Vagina (tissue), 2 donors: ENCODE measurements around the gene TSHZ3.

Experiments used
- POLR2A ChIP-seq, 2 donors: fragments of 450-650 bp; IDR thresholded peaks; one replicate each; pipeline ENCODE4 v1.6.1; 2017; ENCODE audit warnings: antibody characterized with exemption in 2 of 2, mild to moderate bottlenecking in 2 of 2, moderate library complexity in 2 of 2
- POLR2AphosphoS5 ChIP-seq, 2 donors: sonication (generic); formaldehyde crosslinking; IDR thresholded peaks; one replicate each; pipeline ENCODE4 v1.9.0; 2017; ENCODE audit warnings: antibody characterized with exemption in 2 of 2, mild to moderate bottlenecking in 2 of 2, low read depth in 1 of 2; ENCODE audit not compliant: insufficient read depth in 1 of 2
- TF ChIP-seq, protein P1 (sequence below), 3 experiments: fragments of 450-650 bp in 2 of 3; fragments of 200-600 bp in 1 of 3; sonication (generic) in 1 of 3; IDR thresholded peaks; one replicate each; pipeline ENCODE4 v1.5.1; 2017 to 2019; ENCODE audit warnings: antibody characterized with exemption in 3 of 3, mild to moderate bottlenecking in 2 of 3, moderate library complexity in 2 of 3

DNA sequence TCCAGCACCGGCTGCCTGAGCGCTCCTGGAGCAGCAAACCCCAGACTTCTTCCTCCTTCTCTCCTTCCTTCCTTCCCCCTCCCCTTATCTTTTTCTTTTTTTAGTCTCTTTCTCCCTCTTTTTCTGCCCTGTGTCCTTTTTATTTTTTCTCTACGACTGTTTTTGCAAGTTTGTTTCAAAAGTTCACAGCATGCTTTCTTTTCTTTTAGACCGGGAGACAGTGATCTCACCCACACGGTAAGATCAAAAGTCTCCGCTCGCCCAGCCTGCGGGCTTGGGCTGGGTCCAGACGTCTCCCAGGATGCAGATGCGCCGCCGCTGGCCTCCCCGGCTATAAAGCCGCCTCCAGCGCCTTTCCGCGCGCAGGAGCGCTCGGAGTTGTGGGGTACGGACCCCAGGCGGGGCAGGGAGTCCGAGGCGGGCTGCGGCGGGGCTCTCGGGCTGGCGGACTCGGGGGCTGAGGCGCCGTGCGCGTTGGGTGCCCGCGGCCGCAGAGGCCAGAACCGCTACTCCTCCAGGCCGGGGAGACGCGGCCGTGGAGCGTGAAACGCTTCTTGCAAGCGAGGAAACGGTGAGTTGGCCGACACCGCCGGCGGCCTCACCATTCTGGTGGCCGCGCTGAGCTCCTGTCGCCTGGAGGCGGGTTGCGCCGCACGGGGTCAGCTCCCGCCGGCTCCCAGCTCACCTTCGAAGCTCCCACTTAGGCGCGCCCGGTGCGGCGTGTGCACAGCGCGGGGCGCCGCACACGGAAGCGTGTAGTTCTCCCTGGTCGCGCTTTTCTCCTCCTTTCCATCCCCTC lies 2.0 kb upstream of the TSHZ3 start:
- TF ChIP-seq, protein P1, sequence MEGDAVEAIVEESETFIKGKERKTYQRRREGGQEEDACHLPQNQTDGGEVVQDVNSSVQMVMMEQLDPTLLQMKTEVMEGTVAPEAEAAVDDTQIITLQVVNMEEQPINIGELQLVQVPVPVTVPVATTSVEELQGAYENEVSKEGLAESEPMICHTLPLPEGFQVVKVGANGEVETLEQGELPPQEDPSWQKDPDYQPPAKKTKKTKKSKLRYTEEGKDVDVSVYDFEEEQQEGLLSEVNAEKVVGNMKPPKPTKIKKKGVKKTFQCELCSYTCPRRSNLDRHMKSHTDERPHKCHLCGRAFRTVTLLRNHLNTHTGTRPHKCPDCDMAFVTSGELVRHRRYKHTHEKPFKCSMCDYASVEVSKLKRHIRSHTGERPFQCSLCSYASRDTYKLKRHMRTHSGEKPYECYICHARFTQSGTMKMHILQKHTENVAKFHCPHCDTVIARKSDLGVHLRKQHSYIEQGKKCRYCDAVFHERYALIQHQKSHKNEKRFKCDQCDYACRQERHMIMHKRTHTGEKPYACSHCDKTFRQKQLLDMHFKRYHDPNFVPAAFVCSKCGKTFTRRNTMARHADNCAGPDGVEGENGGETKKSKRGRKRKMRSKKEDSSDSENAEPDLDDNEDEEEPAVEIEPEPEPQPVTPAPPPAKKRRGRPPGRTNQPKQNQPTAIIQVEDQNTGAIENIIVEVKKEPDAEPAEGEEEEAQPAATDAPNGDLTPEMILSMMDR (IDR thresholded peaks at IDR 0.05): no peak
- peak in 1 of 2 donors; percentile 24 for TF ChIP-seq POLR2AphosphoS5 (IDR thresholded peaks at IDR 0.05; ENCODE audit: insufficient read depth in 1 of 2, low read depth in 1 of 2)
- no peak for TF ChIP-seq POLR2A (IDR thresholded peaks at IDR 0.05)
